ENCODE measurements around the gene BGLAP.

GRCh38 chr1:156284112-156284511 is 42.1 kb downstream of the BGLAP start, which contains the start of gene TMEM79:
- no peak for TF ChIP-seq GABPA (IDR thresholded peaks at IDR 0.05; ENCODE audit: low read depth)
- no peak for TF ChIP-seq SIN3A (IDR thresholded peaks at IDR 0.05; ENCODE audit: borderline replicate concordance, low read depth, low read length)
